Astrocyte of the spinal cord (primary cell): ENCODE data around the gene NANS.
A peak's percentile ranks its signal among the peaks of the same experiment; 100 is the strongest.
"Not testable (repeated sequence)": the region's sequence is repeated elsewhere in the genome, so short reads cannot be mapped to it uniquely, and the experiment has no call there.

Experiments used
- DNase-seq: peaks from one replicate; pipeline ENCODE4 v3.0.0; 2011; ENCODE audit warnings: low read depth, low spot score
- H3K4me3 ChIP-seq: 2 replicates; pipeline ENCODE4 v1.5.1; 2011; ENCODE audit warnings: low read depth, mild to moderate bottlenecking, low read length, moderate library complexity
- CTCF ChIP-seq: IDR thresholded peaks from 2 replicates; pipeline ENCODE4 v1.5.1; 2012; ENCODE audit warnings: low read depth, mild to moderate bottlenecking, low read length, inconsistent platforms
- in situ Hi-C: cut with HindIII; loops from 2 replicates; pipeline ENCODE4 v1.10.0; 2017; ENCODE audit warnings: low sequenced_read_pairs

NANS gene

GRCh38 chr9:98087420-98088354 is 31.2 kb downstream of the NANS start:
- DNase-seq: peak; percentile 55
- TF ChIP-seq CTCF: no peak
- in situ Hi-C loops: no loop called here
- peak overlapping the region; percentile 22 for H3K4me3 ChIP-seq

GRCh38 chr9:98090674-98091073 is 34.1 kb downstream of the NANS start:
- in situ Hi-C loops, DNase-seq, H3K4me3 ChIP-seq: not testable (repeated sequence)

- TF ChIP-seq CTCF: no peak
- in situ Hi-C loops: no loop called here
- DNase-seq: no peak
- H3K4me3 ChIP-seq: no peak overlapping the region
Observed at GRCh38 chr9:98091735-98092612, 35.4 kb downstream of the NANS start.

GRCh38 chr9:98092613-98092931 is 36.0 kb downstream of the NANS start:
- in situ Hi-C loops: no loop called here
- TF ChIP-seq CTCF: no peak
- no peak for DNase-seq
- H3K4me3 ChIP-seq: no peak overlapping the region

GRCh38 chr9:98094316-98094715 is 37.8 kb downstream of the NANS start:
- no peak for DNase-seq

GRCh38 chr9:98094851-98095250 is 38.3 kb downstream of the NANS start:
- DNase-seq: no peak
- no peak for TF ChIP-seq CTCF
- no peak overlapping the region for H3K4me3 ChIP-seq
- in situ Hi-C loops: no loop called here

More at GRCh38 chr9:98094316-98094715, 37.8 kb downstream of the NANS start:
- TF ChIP-seq CTCF: no peak
- H3K4me3 ChIP-seq: no peak overlapping the region
- in situ Hi-C loops: no loop called here

- no peak for TF ChIP-seq CTCF
- in situ Hi-C loops: no loop called here
- no peak for DNase-seq
- H3K4me3 ChIP-seq: no peak overlapping the region
Observed at GRCh38 chr9:98095401-98095800, 38.9 kb downstream of the NANS start.
